ENCODE data around the gene ACSBG1. TPM values are rescaled to one million over a fixed set of nuclear protein-coding genes. Genes with fewer than 3 reads are reported as not detected.

Gene ACSBG1, protein sequence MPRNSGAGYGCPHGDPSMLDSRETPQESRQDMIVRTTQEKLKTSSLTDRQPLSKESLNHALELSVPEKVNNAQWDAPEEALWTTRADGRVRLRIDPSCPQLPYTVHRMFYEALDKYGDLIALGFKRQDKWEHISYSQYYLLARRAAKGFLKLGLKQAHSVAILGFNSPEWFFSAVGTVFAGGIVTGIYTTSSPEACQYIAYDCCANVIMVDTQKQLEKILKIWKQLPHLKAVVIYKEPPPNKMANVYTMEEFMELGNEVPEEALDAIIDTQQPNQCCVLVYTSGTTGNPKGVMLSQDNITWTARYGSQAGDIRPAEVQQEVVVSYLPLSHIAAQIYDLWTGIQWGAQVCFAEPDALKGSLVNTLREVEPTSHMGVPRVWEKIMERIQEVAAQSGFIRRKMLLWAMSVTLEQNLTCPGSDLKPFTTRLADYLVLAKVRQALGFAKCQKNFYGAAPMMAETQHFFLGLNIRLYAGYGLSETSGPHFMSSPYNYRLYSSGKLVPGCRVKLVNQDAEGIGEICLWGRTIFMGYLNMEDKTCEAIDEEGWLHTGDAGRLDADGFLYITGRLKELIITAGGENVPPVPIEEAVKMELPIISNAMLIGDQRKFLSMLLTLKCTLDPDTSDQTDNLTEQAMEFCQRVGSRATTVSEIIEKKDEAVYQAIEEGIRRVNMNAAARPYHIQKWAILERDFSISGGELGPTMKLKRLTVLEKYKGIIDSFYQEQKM
- total RNA-seq = 1 to 10 TPM in 2 of 3 donors, not detected in 1; 1.9 to 2.0 TPM

DNA sequence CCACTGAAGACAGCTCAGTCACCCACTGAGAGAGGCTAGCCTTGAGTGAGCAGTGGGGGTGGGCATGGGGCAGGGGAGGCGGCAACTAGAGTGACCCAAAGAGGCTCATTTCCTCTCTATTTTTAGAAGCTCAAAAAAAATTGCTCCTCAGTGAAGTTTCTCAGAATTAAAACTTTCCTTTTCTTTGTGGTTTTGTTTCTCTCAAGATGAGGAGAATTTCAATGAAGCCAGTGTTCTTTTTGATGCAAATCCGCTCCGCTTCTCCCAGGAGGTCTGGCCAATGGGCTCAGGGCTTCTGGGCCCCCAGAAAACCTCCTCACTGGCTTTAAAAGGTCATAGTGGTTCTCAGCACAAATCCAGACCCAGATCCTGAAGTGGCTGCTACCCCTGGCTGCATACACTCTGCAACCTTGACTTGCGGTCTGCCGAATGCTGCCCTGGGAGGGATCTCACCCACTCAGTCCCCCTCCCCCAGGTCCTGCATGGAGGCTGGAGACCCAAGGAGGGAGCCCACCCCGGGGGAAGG lies at the start of gene ACSBG1:
ACSBG1 (minus strand) TSS at position 51 of the 526 bp plus-strand sequence. CDS start 64 bp downstream, outside the sequence.
- intact Hi-C loops (cut with DNase I; ENCODE audit: low total_unique reads) = loop anchor here (10.0 kb wide), 1 partner anchor 110 kb away; no protein-coding TSS in a partner anchor
- H3K27ac ChIP-seq = no peak within 1 kb of the TSS
- peaks cover 0 to 10% of the 10 kb centered on the region in 2 donors for H3K27me3 ChIP-seq
- H3K4me1 ChIP-seq = no peaks in the 10 kb centered on the region
- no peak within 1 kb of the TSS for H3K4me3 ChIP-seq
- DNase-seq (ENCODE audit: low spot score in 2 of 2) = peak in 1 of 2 donors; percentile 36
- H3K9me3 ChIP-seq = no peaks in the 10 kb centered on the region
- H3K36me3 ChIP-seq = no peaks in the 10 kb centered on the region
- TF ChIP-seq, protein P1, sequence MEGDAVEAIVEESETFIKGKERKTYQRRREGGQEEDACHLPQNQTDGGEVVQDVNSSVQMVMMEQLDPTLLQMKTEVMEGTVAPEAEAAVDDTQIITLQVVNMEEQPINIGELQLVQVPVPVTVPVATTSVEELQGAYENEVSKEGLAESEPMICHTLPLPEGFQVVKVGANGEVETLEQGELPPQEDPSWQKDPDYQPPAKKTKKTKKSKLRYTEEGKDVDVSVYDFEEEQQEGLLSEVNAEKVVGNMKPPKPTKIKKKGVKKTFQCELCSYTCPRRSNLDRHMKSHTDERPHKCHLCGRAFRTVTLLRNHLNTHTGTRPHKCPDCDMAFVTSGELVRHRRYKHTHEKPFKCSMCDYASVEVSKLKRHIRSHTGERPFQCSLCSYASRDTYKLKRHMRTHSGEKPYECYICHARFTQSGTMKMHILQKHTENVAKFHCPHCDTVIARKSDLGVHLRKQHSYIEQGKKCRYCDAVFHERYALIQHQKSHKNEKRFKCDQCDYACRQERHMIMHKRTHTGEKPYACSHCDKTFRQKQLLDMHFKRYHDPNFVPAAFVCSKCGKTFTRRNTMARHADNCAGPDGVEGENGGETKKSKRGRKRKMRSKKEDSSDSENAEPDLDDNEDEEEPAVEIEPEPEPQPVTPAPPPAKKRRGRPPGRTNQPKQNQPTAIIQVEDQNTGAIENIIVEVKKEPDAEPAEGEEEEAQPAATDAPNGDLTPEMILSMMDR (IDR thresholded peaks at IDR 0.05) = no peak
- TF ChIP-seq POLR2A (IDR thresholded peaks at IDR 0.05) = no peak
- no peak for TF ChIP-seq POLR2AphosphoS5 (IDR thresholded peaks at IDR 0.05)

DNA sequence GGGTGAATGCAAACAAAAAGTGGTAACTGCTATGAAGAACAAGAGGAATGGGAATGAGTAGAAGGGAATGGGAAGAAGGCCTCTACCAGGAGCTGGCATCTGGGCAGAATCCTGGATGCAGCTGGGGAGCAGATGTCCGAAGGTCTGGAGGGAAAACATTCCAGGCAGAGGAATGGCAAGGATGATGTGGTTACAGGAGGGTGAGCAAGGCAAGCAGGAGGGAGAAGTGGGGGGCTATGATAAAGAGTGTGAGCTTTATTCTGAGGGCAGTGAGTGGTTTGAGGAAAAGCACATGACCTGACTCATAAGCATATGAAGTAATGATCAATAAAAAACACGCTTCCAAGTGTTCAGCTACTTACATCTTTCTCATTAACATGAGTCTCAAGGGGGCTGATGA lies 48.0 kb upstream of the ACSBG1 start:
- DNase-seq (ENCODE audit: low spot score in 2 of 2) = no peak
- intact Hi-C loops (cut with DNase I; ENCODE audit: low total_unique reads) = no loop called here
- TF ChIP-seq POLR2A (IDR thresholded peaks at IDR 0.05) (no peak), POLR2AphosphoS5 (IDR thresholded peaks at IDR 0.05) (no peak)
- TF ChIP-seq, protein P1 (IDR thresholded peaks at IDR 0.05) = no peak
- no peaks in the 10 kb centered on the region for H3K36me3 ChIP-seq
- no peaks in the 10 kb centered on the region for H3K27me3 ChIP-seq
- H3K4me3 ChIP-seq = no peak overlapping the region
- H3K9me3 ChIP-seq = no peaks in the 10 kb centered on the region
- no peak overlapping the region for H3K27ac ChIP-seq
- H3K4me1 ChIP-seq = no peaks in the 10 kb centered on the region

DNA sequence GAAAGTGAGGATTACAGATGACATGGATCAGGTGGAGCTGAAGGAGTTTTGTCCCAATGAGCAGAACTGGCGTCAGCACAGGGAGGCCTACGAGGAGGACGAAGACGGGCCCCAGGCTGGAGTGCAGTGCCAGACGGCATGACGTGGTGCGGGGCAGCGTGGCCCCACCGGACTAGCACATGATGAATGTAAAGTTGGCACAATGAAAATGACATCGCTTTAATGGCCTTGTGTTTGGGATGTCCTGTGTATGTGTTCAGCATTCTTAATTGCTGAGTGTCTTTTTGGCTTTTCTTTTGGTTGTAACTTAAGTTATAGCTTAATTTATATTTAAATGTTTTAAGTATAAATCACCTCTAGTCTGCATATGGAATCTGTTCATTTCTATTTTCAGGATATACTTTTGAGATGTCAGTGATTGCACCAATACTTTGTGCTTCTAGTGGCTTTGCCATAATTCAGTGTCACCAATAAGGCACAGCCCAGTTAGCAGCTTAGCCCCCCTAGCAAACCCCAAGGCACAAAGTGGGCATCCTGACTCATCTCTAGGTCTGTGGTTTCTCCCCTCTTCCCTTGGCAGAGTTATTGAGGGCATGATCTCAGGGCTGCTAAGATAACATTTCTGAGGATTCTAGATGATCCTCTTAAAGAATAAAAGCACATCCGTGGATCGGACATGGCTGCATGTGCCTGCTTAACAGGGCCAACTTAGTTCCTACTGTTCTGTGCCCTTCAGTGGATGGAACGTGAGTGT lies 46.1 kb upstream of the ACSBG1 start:
- H3K9me3 ChIP-seq = no peaks in the 10 kb centered on the region
- H3K27me3 ChIP-seq = no peaks in the 10 kb centered on the region
- no peak for DNase-seq (ENCODE audit: low spot score in 2 of 2)
- H3K4me1 ChIP-seq = no peaks in the 10 kb centered on the region
- no peak overlapping the region for H3K4me3 ChIP-seq
- H3K36me3 ChIP-seq = no peaks in the 10 kb centered on the region
- H3K27ac ChIP-seq = no peak overlapping the region
- intact Hi-C loops (cut with DNase I; ENCODE audit: low total_unique reads) = no loop called here
- TF ChIP-seq POLR2AphosphoS5 (IDR thresholded peaks at IDR 0.05) (no peak), POLR2A (IDR thresholded peaks at IDR 0.05) (no peak)
- TF ChIP-seq, protein P1 (IDR thresholded peaks at IDR 0.05) = no peak

DNA sequence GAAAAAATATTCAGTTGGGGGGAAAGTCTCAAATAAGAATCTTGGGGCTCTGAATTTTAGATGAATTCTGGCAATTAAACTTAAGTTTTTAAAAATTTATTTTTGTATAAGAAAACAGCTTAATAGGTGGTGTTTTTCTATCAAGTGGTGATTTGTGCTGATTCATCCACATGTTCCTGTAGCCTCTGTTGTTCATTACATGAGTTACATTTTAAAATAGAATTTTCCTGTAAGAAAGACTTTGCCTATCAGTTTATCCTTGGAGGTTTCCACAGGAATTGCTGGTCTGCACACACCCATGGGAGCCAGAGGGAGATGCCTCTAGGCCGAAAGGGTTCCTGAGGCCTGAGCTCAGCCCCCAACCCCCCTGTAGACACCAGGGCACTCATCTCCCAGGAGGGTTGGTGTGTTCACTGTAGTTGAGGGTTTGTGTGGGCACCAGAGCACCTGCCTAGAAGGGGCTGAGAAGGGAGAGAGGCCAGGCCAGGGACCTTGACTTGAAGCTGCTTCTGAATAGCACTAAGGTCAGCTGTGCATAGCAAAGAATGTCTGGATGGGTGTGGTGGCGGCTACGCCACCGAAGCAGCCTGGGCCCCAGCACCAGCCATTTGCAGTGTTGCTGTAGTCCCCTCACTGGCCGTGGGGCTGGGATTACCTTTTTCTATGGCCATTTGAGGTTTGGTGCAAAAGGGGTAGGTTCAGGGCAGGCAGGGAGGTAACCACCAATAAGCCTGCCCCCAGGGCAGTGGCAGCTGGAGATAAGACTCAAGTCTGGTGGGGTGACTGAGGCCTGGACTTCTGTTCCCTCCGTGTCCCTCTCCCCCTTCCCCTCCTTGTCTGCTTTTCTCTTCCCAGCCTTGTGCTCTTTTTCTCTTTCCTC lies 41.9 kb upstream of the ACSBG1 start:
- H3K9me3 ChIP-seq = no peaks in the 10 kb centered on the region
- H3K27me3 ChIP-seq = no peaks in the 10 kb centered on the region
- no peak overlapping the region for H3K27ac ChIP-seq
- H3K36me3 ChIP-seq = no peaks in the 10 kb centered on the region
- DNase-seq (ENCODE audit: low spot score in 2 of 2) = no peak
- TF ChIP-seq POLR2A (IDR thresholded peaks at IDR 0.05) = no peak
- TF ChIP-seq, protein P1 (IDR thresholded peaks at IDR 0.05) = no peak
- no peak for TF ChIP-seq POLR2AphosphoS5 (IDR thresholded peaks at IDR 0.05)
- intact Hi-C loops (cut with DNase I; ENCODE audit: low total_unique reads) = no loop called here
- no peaks in the 10 kb centered on the region for H3K4me1 ChIP-seq
- no peak overlapping the region for H3K4me3 ChIP-seq

Data from breast epithelium (tissue), 4 donors.